OCI-LY7 (cell line): ENCODE results near the gene RPL35A. TPM values are rescaled to one million over a fixed set of nuclear protein-coding genes. Genes with fewer than 3 reads are reported as not detected.
A peak's percentile ranks its signal among the peaks of the same experiment; 100 is the strongest.
"Not testable (repeated sequence)": the region's sequence is repeated elsewhere in the genome, so short reads cannot be mapped to it uniquely, and the experiment has no call there.

Experiments used
- BruUV-seq: library from RNA; stranded (reverse); fragments of 400-500 nt; replicated peaks from 2 replicates; lab custom pipeline; 2021; lab: Mats Ljungman, UMichigan
- CTCF ChIA-PET: fragments of 300-600 bp; sonication (Branson Sonifier 250); formaldehyde crosslinking; loops from one replicate; lab custom pipeline; 2022; ENCODE audit warnings: antibody characterized with exemption; ENCODE audit not compliant: unreplicated experiment; lab: Charles Lee
- POLR2A ChIA-PET: fragments of 300-600 bp; sonication (Branson Sonifier 250); formaldehyde crosslinking; loops from one replicate; lab custom pipeline; 2022; ENCODE audit warnings: antibody characterized with exemption; lab: Charles Lee
- DNase-seq: peaks from one replicate; pipeline ENCODE4 v3.0.0-alpha.2; 2015; ENCODE audit warnings: low spot score
- H2AFZ ChIP-seq: fragments of 200-600 bp; sonication (generic), shearing (Covaris generic); 2 replicates; pipeline ENCODE4 v1.6.1; 2014; ENCODE audit warnings: mild to moderate bottlenecking, antibody characterized with exemption, low read length, moderate library complexity
- H3K27ac ChIP-seq: fragments of 200-600 bp; sonication (generic); 2 replicates; pipeline ENCODE4 v1.5.1; 2014; ENCODE audit warnings: mixed run types, low read depth, mild to moderate bottlenecking, moderate library complexity, low read length, inconsistent platforms; ENCODE audit not compliant: poor library complexity, severe bottlenecking
- H3K36me3 ChIP-seq: fragments of 200-600 bp; sonication (generic); 2 replicates; pipeline ENCODE4 v1.6.1; 2014; ENCODE audit warnings: mild to moderate bottlenecking, antibody characterized with exemption, low read length, moderate library complexity, mixed read lengths; ENCODE audit not compliant: insufficient read depth
- H3K4me1 ChIP-seq: fragments of 200-600 bp; sonication (generic); 2 replicates; pipeline ENCODE4 v1.5.1; 2014; ENCODE audit warnings: mild to moderate bottlenecking, low read length; ENCODE audit not compliant: insufficient read depth, poor library complexity, severe bottlenecking
- H3K4me2 ChIP-seq: fragments of 200-600 bp; sonication (generic); 2 replicates; pipeline ENCODE4 v1.6.1; 2014; ENCODE audit warnings: mild to moderate bottlenecking, low read length
- H3K4me3 ChIP-seq: fragments of 200-600 bp; sonication (generic); 2 replicates; pipeline ENCODE4 v1.5.1; 2014; ENCODE audit warnings: mild to moderate bottlenecking, low read depth, low read length; ENCODE audit not compliant: poor library complexity, severe bottlenecking
- H3K79me2 ChIP-seq: fragments of 200-600 bp; sonication (generic); 2 replicates; pipeline ENCODE4 v1.6.1; 2016; ENCODE audit warnings: low read depth, mild to moderate bottlenecking, low read length, moderate library complexity, mixed read lengths; ENCODE audit not compliant: insufficient read depth
- H3K9me2 ChIP-seq: fragments of 200-600 bp; sonication (generic); 2 replicates; pipeline ENCODE4 v1.6.1; 2016; ENCODE audit warnings: mild to moderate bottlenecking, low read length, mixed read lengths; ENCODE audit not compliant: insufficient read depth
- H3K9me3 ChIP-seq: fragments of 200-600 bp; sonication (generic); 2 replicates; pipeline ENCODE4 v1.6.1; 2014; ENCODE audit warnings: mild to moderate bottlenecking, mixed run types, low read length, mixed read lengths
- H4K20me1 ChIP-seq: fragments of 200-600 bp; sonication (generic); 2 replicates; pipeline ENCODE4 v1.6.1; 2014; ENCODE audit warnings: mild to moderate bottlenecking, antibody characterized with exemption, low read length, moderate library complexity, mixed read lengths; ENCODE audit not compliant: insufficient read depth
- EZH2phosphoT487 ChIP-seq: fragments of 200-600 bp; sonication (generic); IDR thresholded peaks from 2 replicates; pipeline ENCODE4 v1.6.1; 2018; ENCODE audit warnings: low read depth, borderline replicate concordance, mild to moderate bottlenecking, mixed run types, antibody characterized with exemption, low read length, moderate library complexity, mixed read lengths
- intact Hi-C: fragments of 100-400 bp; cut with micrococcal nuclease; formaldehyde crosslinking; loops from one replicate; pipeline ENCODE4 v1.10.0; 2022; ENCODE audit not compliant: unreplicated experiment
- total RNA-seq, 2 experiments: library from RNA; depleted of rRNA in 1 of 2; stranded (reverse); fragments of >200 nt in 1 of 2; shearing (Covaris generic) in 1 of 2; gene quantifications; 2 replicates each; pipeline ENCODE4 v1.2.3, GENCODE V29; 2014 to 2022
- TF ChIP-seq, protein P1 (sequence below): fragments of 200-600 bp; sonication (generic); conservative IDR thresholded peaks from 2 replicates; pipeline ENCODE4 v1.5.1; 2014; ENCODE audit warnings: mild to moderate bottlenecking, antibody characterized with exemption, low read length, moderate library complexity, mixed read lengths

The RPL35A gene
- total RNA-seq, 2 experiments from 2014 or later: 846 to 1,184 TPM

DNA sequence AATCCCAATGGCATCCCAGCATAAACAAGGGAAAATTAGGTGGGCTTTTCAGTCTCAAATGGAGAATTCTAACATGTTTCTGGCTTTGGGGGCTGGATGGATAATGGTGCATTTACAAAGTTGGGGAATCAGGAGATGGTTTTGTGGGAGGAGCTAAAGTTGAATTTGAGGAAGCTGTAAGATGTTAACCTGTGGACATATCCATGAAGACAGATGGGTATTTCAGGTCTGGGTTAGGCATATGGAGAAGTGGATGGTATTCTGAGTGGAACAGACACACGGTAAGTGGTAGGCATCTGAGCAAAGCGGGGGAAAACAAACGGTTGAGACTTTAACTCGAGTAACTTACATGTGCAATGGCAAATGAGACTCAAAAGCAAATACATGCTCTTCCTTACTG, 8.4 kb downstream of the RPL35A start:
- Histone ChIP-seq H3K79me2 (peaks cover 16% of the 10 kb centered on the region; the same call in 1 of the 2 replicates), H3K4me2 (peak overlapping the region; percentile 97; the same call in 1 of the 2 replicates)

GRCh38 chr3:197958848-197959247, 8.9 kb downstream of the RPL35A start:
- H3K27ac ChIP-seq, DNase-seq, intact Hi-C loops, CTCF ChIA-PET, H2AFZ ChIP-seq, H3K9me3 ChIP-seq, H3K9me2 ChIP-seq, BruUV-seq: not testable (repeated sequence)
- H3K79me2 ChIP-seq: peaks cover 11% of the 10 kb centered on the region; the same call in 1 of the 2 replicates
- peak overlapping the region; percentile 97 for H3K4me2 ChIP-seq
- POLR2A ChIA-PET: interaction anchor here (1.1 to 1.3 kb wide), 4 partner anchors 8 to 119 kb away, joined by 3 to 4 read pairs (median 3); no protein-coding TSS in a partner anchor
- 0 out of 2 replicates have a peak, but pooled peaks cover 10% of the 10 kb centered on the region for H4K20me1 ChIP-seq
- peaks cover 34% of the 10 kb centered on the region for H3K4me1 ChIP-seq
- H3K36me3 ChIP-seq: peaks cover 49% of the 10 kb centered on the region
- peak overlapping the region; percentile 81 for H3K4me3 ChIP-seq

More for the DNA sequence above, 8.4 kb downstream of the RPL35A start:
- no peak for DNase-seq
- H2AFZ ChIP-seq: no peak overlapping the region
- TF ChIP-seq, protein P1, sequence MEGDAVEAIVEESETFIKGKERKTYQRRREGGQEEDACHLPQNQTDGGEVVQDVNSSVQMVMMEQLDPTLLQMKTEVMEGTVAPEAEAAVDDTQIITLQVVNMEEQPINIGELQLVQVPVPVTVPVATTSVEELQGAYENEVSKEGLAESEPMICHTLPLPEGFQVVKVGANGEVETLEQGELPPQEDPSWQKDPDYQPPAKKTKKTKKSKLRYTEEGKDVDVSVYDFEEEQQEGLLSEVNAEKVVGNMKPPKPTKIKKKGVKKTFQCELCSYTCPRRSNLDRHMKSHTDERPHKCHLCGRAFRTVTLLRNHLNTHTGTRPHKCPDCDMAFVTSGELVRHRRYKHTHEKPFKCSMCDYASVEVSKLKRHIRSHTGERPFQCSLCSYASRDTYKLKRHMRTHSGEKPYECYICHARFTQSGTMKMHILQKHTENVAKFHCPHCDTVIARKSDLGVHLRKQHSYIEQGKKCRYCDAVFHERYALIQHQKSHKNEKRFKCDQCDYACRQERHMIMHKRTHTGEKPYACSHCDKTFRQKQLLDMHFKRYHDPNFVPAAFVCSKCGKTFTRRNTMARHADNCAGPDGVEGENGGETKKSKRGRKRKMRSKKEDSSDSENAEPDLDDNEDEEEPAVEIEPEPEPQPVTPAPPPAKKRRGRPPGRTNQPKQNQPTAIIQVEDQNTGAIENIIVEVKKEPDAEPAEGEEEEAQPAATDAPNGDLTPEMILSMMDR: no peak
- TF ChIP-seq EZH2phosphoT487: no peak
- peaks cover 15% of the 10 kb centered on the region; the same call in 1 of the 2 replicates for H4K20me1 ChIP-seq
- H3K9me2 ChIP-seq: no peaks in the 10 kb centered on the region
- H3K36me3 ChIP-seq: peaks cover 54% of the 10 kb centered on the region
- CTCF ChIA-PET: no interaction called here
- H3K9me3 ChIP-seq: no peaks in the 10 kb centered on the region
- BruUV-seq: no TSS peak
- H3K27ac ChIP-seq: no peak overlapping the region
- H3K4me1 ChIP-seq: peaks cover 39% of the 10 kb centered on the region
- H3K4me3 ChIP-seq: no peak overlapping the region
- intact Hi-C loops: no loop called here
- POLR2A ChIA-PET: interaction anchor here (1.2 to 1.3 kb wide), 3 partner anchors 9 to 119 kb away, joined by 3 read pairs; no protein-coding TSS in a partner anchor

DNA sequence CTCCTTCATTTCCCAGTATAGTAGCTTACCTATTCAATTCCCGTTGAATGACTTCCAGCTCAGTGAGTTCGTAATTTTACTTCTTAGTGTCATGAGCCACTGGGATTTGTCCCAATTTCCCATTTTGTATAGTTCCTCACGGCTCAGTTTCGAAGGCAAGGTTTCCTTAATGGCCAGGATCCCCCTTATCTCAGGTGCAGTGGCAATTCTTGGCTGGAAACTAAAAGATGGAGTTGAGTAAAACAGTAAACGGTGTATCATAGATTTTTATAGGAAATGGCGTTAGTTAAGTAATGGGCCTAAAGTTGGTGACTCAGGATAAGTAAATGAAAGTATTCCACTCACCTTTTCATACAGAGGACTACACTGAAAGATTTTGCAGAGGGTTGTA, 9.5 kb downstream of the RPL35A start:
- H3K9me2 ChIP-seq: no peaks in the 10 kb centered on the region
- no peak for TF ChIP-seq EZH2phosphoT487
- TF ChIP-seq, protein P1: no peak
- DNase-seq: no peak
- 0 out of 2 replicates have a peak, but pooled peaks cover 6% of the 10 kb centered on the region for H4K20me1 ChIP-seq
- peaks cover 31% of the 10 kb centered on the region for H3K4me1 ChIP-seq
- H3K4me2 ChIP-seq: peak overlapping the region; percentile 97
- peaks cover 43% of the 10 kb centered on the region for H3K36me3 ChIP-seq
- POLR2A ChIA-PET: interaction anchor here (1.1 to 1.3 kb wide), 3 partner anchors 9 to 70 kb away, joined by 3 to 4 read pairs (median 3); no protein-coding TSS in a partner anchor
- peak overlapping the region; percentile 81 for H3K4me3 ChIP-seq
- intact Hi-C loops: no loop called here
- H3K9me3 ChIP-seq: no peaks in the 10 kb centered on the region
- peak overlapping the region; percentile 86; the same call in 1 of the 2 replicates for H2AFZ ChIP-seq
- CTCF ChIA-PET: no interaction called here
- peaks cover 6% of the 10 kb centered on the region; the same call in 1 of the 2 replicates for H3K79me2 ChIP-seq
- peak overlapping the region; percentile 36 for H3K27ac ChIP-seq
- TSS peak; percentile 96 for BruUV-seq
